Muscle of arm (tissue), 14 donors: ENCODE data around the gene IFNE. TPM values are rescaled to one million over a fixed set of nuclear protein-coding genes. Genes with fewer than 3 reads are reported as not detected.

Experiments
- DNase-seq: peaks from one replicate; pipeline ENCODE4 v3.0.0-alpha.2; 2013
- long read RNA-seq, 11 donors: transcript quantifications; one replicate each; lab custom pipeline, GENCODE V29; 2026
- polyA plus RNA-seq, 12 donors: library from polyadenylated mRNA; unstranded; fragments of 120-200 nt; gene quantifications; one replicate each; pipeline ENCODE4 v1.2.1, GENCODE V29; 2013; ENCODE audit not compliant: insufficient read length in 12 of 12

The IFNE gene, protein sequence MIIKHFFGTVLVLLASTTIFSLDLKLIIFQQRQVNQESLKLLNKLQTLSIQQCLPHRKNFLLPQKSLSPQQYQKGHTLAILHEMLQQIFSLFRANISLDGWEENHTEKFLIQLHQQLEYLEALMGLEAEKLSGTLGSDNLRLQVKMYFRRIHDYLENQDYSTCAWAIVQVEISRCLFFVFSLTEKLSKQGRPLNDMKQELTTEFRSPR
- under 1 TPM in 1 of 12 donors, not detected in 11; 0.12 TPM for polyA plus RNA-seq
- long read RNA-seq, donor 1, result 0 reads
- long read RNA-seq, donor 2, result 0 reads
- long read RNA-seq, donor 3, result 0 reads
- long read RNA-seq, donor 4, result 0 reads
- long read RNA-seq, donor 5, result 0 reads
- long read RNA-seq, donor 6, result 0 reads
- long read RNA-seq, donor 7, result 0 reads
- long read RNA-seq, donor 8, result 0 reads
- long read RNA-seq, donor 9, result 0 reads
- long read RNA-seq, donor 10, result 0 reads
- long read RNA-seq, donor 11, result 0 reads

DNA sequence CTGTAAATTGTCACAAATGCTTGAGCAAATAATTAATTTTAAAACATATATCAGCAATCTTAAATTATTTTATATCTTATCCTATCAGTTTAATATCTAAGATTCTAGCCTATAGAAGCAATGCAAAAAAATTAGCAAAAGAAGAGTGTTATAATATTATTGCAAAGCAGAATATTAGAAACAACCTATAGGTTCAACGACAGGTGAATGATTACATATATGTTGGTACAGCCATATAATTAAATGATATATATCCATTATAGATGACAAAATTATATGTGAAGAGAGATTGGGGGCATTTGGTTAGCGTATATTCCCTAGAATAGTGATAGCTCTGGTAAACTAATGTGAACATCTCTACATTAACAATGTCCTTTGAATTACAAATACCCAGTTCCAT, at the start of gene IFNE:
IFNE (minus strand) TSS at position 101 of the 400 bp plus-strand sequence. CDS start 619 bp downstream, outside the sequence.
- no peak for DNase-seq

DNA sequence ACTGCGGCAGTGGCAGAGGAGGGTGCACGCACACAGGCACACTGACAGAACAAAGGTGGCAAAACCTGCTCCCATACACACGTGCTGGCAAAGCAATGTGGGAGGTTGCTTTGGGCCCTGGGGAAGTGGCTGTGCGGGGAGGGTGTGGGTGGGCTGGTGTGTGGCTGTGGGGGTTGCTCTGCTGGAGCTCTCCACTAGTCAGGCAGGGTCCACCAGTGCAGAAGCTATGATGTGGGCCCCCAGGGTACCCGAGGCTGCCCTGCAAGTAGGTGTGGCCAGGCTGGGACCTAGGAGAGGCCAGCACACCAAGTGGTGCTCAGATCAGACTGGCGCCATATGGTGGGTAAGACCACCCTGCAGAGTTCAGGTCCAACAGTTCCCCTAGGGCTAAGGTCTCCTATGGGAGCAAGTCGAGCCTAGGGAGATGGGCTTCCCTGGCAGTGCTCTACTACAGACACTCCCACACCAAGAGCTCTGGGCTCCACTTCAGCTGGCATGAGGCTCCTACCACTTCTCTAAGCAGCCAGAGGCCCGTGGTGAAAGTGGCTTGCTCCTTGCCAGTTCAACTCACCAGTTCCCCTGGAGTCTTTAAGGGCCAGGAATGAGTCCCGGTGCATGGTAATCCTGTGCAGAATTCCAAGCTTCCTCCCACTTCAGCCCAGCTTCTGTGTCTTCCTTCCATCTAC, 46.2 kb upstream of the IFNE start:
- no peak for DNase-seq

DNA sequence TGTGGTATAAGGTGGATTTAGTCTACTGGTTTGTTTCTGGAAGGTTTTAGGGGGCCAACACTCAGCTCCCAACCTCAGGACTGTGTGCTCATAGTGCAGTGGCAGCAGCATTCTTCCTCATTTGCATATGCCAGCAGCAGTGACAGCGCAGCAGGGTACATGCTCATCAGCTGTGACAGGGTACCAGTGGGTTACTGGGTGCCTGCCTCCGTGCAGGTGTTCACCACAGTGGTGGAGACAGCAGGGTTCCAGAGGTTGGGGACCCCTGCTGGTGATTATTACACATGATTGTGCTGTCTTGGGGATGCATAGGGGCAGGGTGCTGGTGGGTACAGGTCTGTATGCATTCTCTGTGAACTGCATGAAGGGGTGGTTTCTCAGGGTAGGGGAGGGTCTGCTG, 45.5 kb upstream of the IFNE start:
- DNase-seq, result no peak

DNA sequence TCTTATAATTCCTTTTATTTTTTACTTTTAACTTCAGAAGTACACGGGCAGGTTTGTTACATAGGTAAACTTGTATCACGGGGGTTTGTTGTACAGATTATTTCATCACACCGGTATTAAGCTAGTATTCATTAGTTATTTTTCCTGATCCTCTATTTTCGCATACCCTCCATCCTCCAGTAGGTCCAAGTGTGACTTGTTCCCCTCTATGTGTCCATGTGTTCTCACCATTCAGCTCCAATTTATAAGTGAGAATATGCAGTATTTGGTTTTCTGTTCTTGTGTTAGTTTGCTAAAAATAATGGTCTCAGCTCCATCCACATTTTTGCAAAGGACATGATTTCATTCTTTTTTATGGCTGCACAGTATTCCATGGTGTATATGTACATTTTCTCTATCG, 43.1 kb upstream of the IFNE start:
- DNase-seq, result no peak

DNA sequence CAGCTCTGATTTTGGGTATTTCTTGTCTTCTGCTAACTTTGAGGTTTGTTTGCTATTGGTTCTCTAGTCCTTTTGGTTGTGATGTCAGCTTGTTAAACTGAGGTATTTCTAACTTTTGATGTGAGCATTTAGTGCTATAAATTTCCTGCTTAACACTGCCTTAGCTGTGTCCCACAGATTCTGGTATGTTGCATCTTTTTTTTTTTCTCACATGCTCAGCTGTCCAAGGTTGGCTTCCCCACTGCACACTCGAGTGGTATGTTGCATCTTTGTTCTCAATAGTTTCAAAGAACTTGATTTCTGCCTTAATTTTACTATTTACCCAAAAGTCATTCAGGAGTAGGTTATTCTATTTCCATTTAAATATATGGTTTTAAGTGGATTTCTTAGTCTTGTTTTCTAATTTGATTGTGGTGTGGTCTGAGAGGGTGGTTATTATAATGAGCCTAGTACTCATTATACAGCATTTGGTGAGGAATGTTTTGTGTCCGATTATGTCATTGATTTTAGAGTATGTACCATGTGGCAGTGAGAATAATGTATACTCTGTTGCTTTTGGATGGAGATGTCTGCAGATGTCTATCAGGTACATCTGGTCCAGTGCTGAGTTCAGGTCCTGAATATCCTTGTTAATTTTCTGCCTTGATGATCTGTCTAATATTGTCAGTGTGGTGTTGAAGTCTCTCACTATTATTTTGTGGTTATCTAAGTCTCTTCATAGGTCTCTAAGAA, 42.2 kb upstream of the IFNE start:
- no peak for DNase-seq

DNA sequence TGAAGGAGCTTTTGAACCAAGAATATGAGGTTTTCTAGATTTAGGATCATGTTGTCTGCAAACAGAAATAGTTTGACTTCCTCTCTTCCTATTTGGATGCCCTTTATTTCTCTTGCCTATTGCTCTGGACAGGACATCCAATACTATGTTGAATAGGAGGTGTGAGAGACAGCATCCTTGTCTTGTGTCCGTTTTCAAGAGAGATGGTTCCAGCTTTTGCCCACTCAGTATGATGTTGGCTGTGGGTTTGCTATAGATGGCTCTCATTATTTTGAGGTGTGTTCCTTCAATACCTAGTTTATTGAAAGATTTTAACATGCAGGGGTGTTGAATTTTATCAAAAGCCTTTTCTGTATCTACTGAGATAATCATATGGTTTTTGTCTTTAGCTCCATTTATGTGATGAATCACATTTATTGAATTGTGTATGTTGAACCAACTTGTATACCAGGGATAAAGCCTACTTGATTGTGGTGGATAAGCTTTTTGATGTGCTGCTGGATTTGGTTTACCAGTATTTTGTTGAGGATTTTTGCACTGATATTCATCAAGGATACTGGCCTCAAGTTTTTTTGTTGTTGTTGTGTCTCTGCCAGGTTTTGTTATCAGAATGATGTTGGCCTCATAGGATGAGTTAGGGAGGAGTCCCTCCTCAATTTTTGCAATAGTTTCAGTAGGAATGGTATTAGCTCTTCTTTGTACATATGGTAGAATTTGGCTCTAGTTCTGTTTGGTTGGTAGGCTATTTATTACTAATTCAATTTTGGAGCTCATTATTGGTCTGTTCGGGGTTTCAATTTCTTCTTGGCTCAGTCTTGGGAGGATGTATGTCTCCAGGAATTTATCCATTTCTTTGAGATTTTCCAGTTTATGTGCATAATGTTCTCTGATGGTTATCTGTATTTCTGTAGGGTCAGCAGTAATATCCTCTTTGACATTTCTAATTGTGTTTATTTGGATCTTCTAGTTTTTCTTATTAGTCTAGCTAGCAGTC, 41.2 kb upstream of the IFNE start:
- DNase-seq, result no peak

DNA sequence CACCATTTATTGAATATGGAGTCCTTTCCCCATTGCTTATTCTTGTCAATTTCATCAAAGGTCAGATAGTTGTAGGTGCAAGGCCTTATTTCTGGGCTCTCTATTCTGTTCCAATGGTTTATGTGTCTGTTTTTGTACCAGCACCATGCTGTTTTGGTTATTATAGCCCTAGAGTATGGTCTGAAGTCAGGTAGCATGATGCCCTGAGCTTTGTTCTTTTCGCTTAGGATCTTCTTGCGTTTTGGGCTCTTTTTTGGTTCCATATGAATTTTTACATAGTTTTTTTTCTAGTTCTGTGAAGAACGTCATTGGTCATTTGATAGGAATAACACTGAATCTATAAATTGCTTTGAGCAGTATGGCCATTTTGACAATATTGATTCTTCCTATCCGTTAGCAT, 40.2 kb upstream of the IFNE start:
- no peak for DNase-seq

DNA sequence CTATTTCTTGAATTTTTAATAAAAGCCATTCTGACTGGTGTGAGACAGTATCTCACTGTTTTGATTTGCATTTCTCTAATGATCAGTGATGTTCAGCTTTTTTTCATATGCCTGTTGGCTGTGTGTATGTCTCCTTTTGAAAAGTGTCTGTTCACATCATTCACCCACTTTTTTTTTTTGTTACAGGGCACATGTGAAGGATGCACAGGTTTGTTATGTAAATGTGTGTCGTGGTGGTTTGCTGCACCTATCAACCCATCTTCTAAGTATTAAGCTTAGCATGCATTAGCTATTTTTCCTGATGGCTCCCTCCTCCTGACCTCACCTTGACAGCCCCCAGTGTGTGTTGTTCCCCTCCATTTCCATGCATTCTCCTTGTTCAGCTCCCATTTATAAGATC, 39.3 kb upstream of the IFNE start:
- DNase-seq, result no peak

DNA sequence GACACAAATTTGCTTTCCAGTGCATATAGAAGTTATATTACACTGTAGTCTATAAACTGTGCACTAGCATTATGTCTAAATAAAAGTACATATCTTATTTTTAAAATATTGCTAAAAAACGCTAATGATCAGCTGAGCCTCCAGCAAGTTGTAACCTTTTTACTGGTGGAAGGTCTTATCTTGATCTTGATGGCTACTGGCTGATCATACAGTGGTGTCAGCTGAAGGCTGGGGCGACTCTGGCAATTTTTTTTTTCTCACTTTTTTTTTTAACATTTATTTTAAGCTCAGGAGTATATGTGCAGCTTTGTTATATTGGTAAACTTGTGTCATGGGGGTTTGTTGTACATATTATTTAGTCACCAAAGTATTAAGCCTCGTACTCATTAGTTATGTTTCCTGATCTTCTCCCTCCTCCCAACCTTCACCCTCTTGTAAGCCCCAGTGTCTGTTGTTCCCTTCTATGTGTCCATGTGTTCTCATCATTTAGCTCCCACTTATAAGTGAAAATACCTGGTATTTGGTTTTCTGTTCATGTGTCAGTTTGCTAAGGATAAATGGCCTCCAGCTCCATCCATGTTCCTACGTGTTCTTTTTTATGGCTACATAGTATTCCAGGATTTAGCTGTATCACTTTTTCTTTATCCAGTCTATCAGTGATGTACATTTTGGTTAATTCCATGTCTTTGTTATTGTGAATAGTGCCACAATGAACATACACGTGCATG, 38.6 kb upstream of the IFNE start:
- no peak for DNase-seq

DNA sequence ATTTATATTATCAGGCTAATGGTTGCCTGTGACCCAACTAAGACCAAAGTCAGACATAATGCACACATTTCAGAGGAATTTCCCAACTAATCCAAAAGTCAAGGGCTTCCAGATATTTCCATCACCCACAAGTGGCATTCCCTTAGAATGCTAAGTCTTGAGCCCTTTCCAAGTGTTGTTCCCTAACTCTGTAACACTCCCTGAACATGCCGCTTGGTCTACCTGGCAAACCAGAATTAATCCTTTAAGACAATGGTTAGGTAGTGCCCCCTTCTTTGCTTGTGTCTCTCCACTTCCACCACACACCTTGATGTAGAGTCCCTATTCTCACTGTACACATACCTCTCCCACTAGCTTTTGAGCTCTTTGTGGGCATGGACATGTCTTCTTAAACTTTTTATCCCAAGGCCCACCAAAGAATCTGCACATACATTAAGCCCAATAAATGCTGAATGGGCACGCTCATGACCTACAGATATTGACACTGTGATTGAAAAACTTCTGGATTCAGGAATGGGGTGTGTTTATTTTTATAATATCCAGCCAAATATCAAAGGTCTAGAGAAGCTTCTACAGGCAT, 37.8 kb upstream of the IFNE start:
- no peak for DNase-seq

DNA sequence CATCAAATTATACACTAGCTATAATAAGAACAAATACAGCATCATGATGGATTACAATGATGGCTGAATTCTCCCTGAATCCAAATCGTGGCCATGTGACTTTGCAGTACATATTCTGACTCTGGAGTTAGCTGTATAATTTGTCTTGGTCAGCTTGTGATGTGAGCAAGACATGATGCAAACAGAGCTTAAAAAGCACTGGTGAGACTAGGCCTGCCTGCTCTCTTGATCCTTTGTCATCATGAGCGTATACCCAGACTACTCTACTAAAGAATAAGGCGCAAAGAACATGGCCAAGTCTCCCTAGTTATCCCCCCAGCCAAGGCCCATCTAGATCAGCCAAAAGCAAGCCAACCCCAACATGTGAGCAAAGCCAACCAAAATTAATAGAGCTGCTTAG, 34.7 kb upstream of the IFNE start:
- DNase-seq, result no peak

DNA sequence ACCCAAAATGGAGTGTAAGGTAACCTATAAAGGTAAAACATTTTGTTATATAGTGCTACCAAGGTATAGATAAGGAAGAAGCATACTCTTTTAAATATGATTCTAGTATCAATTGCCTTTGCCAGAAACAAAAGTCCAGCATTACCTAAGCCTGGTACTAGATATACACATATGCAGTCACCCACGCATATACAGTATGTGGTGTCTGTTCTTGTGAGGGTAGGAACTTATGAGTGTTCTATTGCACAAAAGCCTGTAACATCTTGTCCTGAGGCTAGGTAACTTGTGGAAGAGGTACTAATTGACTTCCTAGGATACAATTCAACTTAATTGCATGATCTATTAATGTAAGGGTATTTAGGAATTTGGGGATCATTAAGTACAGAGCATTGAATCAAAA, 31.3 kb upstream of the IFNE start:
- no peak for DNase-seq

DNA sequence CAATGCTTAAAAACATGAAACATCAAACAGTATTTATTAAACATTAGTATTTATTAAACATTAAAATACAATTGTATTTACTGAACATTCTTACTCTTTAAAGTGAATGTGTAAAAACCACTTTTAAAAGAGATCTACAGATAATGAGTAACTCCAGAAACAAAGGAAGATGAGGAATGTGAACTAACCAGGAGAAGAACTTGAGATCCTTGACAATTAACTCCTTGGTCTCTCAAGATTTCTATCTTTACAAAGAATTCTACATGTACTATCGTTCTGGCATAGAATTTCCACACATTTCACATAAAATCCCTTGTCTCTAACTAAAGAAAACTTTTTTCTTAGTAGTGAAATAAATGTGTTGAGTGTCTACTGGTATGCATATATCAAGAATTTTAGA, 28.7 kb upstream of the IFNE start:
- DNase-seq, result no peak

DNA sequence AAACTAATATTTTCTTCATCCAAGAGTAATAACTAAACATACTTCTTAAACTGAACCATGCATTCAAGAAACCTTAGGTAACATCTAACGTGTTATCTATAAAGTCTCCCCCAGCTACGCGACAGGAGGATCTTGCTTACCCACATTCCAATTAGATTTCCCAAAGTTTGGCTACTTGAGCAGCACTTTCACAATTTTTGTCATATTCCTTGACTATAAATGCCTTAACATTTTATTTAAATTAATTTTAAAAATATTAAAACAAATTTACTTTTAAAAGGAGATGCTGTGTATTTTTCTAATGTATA, 25.3 kb upstream of the IFNE start:
- DNase-seq, result no peak

DNA sequence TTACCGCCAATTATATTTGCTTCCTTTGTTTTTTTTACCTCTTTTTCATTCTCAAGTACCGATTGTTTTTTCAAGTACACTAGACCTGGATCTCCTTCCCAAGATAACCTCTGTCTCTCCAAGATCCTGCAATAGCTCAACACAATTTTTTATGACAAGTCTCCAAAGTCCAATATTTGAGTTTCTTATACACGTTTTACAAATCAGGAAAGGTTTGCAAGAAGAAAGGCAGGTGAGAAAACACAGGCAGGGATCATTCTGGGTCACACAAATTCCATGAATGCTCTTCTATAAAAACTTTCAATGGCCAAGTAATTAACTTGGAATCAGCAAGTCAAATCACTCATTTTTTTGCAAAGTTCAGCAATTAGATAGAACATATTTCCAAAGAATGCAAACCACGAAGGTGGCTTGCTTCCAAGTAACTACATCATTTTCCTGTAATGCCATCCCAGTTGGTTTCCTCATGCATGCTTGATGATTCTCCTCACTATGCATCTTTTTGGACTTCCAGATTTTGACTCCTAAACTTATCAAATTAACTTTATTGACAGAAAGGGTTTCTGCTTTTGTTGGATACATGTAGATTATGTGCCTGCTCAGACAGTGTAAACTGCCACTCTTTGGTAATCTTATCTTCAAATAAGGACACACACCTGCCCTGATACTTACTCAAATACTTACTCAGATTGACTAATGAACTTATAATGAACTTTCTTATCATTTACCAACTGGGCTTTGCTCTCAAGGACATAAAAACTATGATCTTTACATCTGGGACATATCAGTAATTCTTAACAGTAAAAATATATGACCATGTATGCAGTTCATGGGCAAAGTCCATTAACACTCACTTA, 24.7 kb upstream of the IFNE start:
- DNase-seq, result no peak

DNA sequence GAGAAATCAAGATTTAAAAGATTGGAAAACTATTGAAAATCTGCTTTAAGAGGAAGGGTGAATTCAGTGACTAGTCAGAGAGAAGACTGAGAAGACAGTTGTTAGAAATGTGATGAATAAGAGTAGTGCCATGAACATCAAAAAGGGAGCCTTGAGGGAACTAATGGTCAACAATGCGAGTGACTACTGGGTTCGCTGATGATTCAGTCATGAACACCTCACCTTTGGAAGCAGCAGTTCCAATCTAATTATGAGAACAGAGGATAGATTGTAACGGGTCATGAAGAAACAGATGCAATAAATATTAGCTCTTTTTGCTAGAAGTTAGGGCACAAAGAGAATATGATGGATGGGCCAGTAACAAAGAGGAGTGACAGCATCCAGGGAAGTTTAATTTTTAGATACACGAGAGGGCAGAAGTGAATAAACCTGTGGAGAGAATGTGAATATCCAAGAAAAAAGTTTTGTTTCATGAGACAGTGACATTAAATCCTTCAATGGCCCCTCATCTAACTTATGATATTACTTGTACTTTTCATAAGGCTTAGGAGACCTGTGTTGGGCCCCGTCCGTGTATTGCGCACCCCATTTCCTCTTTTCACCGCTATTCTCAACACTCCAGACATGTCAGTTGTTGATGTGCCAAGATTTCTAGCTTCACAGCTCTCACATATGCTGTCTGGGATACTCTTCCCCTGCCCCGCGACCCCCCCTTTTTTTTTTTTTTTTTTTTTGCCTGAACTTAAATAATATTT, 23.5 kb upstream of the IFNE start:
- no peak for DNase-seq

DNA sequence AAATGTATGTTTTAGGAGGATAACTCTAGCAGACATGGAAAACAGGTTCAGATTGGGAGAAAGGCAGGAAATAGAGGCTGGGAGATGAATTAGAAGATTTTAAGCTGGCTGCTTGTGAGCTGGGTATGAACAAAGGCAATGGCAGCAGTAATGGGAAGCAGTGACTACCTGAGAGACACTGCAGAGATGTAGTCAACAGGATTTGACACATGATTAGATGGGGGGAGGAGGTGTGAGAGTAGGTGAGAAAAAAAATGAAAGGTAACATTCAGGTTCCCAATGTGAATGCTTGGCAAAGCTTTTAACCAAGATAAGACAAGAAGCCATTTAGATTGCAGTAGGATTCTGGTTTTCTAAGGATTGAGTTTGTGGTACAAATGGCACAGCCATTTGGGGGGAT, 22.8 kb upstream of the IFNE start:
- DNase-seq, result no peak

DNA sequence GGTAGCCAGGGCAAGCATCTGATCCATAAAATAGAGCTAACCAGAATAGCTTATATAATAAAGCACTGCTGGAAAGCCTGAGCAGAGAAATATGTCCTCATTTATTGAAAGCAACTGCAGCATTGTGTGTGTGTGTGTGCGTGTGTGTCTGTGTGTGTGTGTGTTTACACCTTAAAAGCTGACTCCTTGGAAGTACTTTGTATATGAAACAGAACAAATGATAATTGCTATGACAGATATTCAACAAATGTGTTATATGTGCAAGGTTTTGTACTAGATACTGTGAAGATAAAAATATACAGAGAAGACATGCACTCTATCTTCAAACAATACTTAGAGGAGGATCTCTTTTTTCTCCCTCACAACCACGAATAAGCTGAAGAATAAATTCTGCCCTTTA, 22.0 kb upstream of the IFNE start:
- no peak for DNase-seq

DNA sequence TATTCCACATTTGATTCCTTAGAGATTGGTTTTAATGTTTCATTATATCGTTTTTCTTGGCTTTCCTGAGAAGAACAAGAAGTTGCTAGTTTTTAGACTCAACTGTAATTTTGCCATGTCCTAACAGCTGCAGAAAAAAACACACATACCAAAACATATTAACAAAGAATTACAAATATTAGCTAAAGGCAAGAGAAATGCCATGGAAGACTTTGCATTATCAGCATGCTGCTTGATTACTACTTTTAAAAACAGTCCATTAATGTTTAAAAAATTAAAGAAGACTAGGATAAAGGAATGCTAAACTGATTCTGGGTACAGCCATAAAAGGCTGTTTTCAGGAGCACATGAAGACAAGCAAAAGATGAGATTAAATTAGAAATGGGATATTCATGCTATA, 20.5 kb upstream of the IFNE start:
- DNase-seq, result no peak
